NCI-H526 (cell line): ENCODE data around the gene SRF.
A peak's percentile ranks its signal among the peaks of the same experiment; 100 is the strongest.
"Not testable (repeated sequence)": the region's sequence is repeated elsewhere in the genome, so short reads cannot be mapped to it uniquely, and the experiment has no call there.

Experiments
- DNase-seq, 2 experiments: peaks; one replicate each; lab custom pipeline; 2025; lab: John Stamatoyannopoulos, UW

The SRF gene

GRCh38 chr6:43170931-43171706, at the start of gene SRF:
TSS of gene SRF (plus strand) at chr6:43171269. CDS start at chr6:43171657, 388 bp downstream.
- peak; percentile 98 to 99 for DNase-seq

GRCh38 chr6:43122146-43122545, 48.9 kb upstream of the SRF start:
- no peak for DNase-seq

- DNase-seq, result no peak
Observed at GRCh38 chr6:43123461-43124314, 47.4 kb upstream of the SRF start.

- no peak for DNase-seq
Observed at GRCh38 chr6:43124481-43124880, 46.6 kb upstream of the SRF start.

GRCh38 chr6:43125119-43125518, 46.0 kb upstream of the SRF start:
- DNase-seq, result no peak

GRCh38 chr6:43125555-43125954, 45.5 kb upstream of the SRF start:
- no peak for DNase-seq

- peak; percentile 64 to 88 for DNase-seq
Observed at GRCh38 chr6:43127180-43127579, 43.9 kb upstream of the SRF start.

- no peak for DNase-seq
Observed at GRCh38 chr6:43127877-43128276, 43.2 kb upstream of the SRF start.

- no peak for DNase-seq
Observed at GRCh38 chr6:43128926-43129325, 42.1 kb upstream of the SRF start.

- DNase-seq, result peak; percentile 1 to 42
Observed at GRCh38 chr6:43129434-43130194, 41.5 kb upstream of the SRF start.

GRCh38 chr6:43130429-43130828, 40.6 kb upstream of the SRF start:
- no peak for DNase-seq

- DNase-seq, result not testable (repeated sequence)
Observed at GRCh38 chr6:43131379-43131778, 39.7 kb upstream of the SRF start.

- no peak for DNase-seq
Observed at GRCh38 chr6:43138267-43138666, 32.8 kb upstream of the SRF start.

- not testable (repeated sequence) for DNase-seq
Observed at GRCh38 chr6:43139973-43140372, 31.1 kb upstream of the SRF start.

- DNase-seq, result no peak
Observed at GRCh38 chr6:43141644-43142043, 29.4 kb upstream of the SRF start.

- no peak for DNase-seq
Observed at GRCh38 chr6:43142101-43142500, 29.0 kb upstream of the SRF start.

- DNase-seq, result peak; percentile 60 to 93
Observed at GRCh38 chr6:43143235-43144128, 27.6 kb upstream of the SRF start.

- no peak for DNase-seq
Observed at GRCh38 chr6:43144879-43145278, 26.2 kb upstream of the SRF start.

GRCh38 chr6:43146261-43146660, 24.8 kb upstream of the SRF start:
- no peak for DNase-seq

- no peak for DNase-seq
Observed at GRCh38 chr6:43146709-43147688, 24.1 kb upstream of the SRF start.
